Upper lobe of right lung (tissue), 1 donor: Measurements from ENCODE around the gene BTK. TPM values are rescaled to one million over a fixed set of nuclear protein-coding genes. Genes with fewer than 3 reads are reported as not detected.
A peak's percentile ranks its signal among the peaks of the same experiment; 100 is the strongest.

Experiments
- ATAC-seq: fragments of 200-7000 bp; cut with Tn5 transposase; one replicate; pipeline ENCODE4 v1.9.1; 2020; ENCODE audit warnings: mild to moderate bottlenecking, moderate library complexity
- DNase-seq: peaks from one replicate; pipeline ENCODE4 v3.0.0-alpha.2; 2020
- H3K27ac ChIP-seq: fragments of 200-600 bp; one replicate; pipeline ENCODE4 v1.8.0; 2022
- H3K27me3 ChIP-seq: fragments of 200-600 bp; one replicate; pipeline ENCODE4 v1.8.0; 2022; ENCODE audit warnings: mild to moderate bottlenecking
- H3K36me3 ChIP-seq: fragments of 200-600 bp; one replicate; pipeline ENCODE4 v1.8.0; 2022
- H3K4me1 ChIP-seq: fragments of 200-600 bp; one replicate; pipeline ENCODE4 v1.8.0; 2022
- H3K4me3 ChIP-seq: fragments of 200-600 bp; one replicate; pipeline ENCODE4 v1.8.0; 2022; ENCODE audit warnings: mild to moderate bottlenecking
- H3K9me3 ChIP-seq: fragments of 200-600 bp; one replicate; pipeline ENCODE4 v1.8.0; 2022
- intact Hi-C: fragments of 100-400 bp; cut with DNase I; formaldehyde crosslinking; loops from one replicate; pipeline ENCODE4 v1.11.0; 2022
- total RNA-seq: library from RNA; stranded (reverse); fragmentation: NEBNext Ultra II Directional; extraction: Animal tissue kit (Norgen Biotek cat#: 25700); gene quantifications from one replicate; pipeline ENCODE4 v1.2.1, GENCODE V29; 2021
- TF ChIP-seq, protein P1 (sequence below): fragments of 200-600 bp; IDR thresholded peaks from one replicate; pipeline ENCODE4 v1.8.0; 2022; ENCODE audit warnings: antibody characterized with exemption
- donor health status: DM: no; HTN: yes; CAD: no; lungs with severe emphysema.

Gene BTK
- total RNA-seq, 1 donor from 2014 or later: 34.1 TPM

DNA sequence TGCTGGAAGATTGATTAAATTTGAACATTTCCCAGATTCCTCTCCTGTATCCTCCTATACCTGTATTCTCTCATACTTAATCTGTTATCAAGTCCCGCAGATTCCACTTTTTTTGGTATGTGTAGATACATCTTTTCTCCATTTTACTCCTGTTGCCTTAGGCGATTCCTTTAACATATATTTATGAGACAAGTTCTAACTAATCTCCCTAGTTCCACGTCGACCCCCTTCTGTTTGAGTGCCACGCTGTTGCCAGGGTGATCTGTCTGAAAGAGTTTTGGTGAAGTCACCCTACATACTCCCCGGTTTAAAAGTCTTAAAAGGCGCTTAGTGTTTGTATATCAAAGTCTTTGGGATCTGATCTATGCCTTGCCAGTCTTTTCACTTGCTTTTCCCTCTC lies 24.5 kb upstream of the BTK start:
- DNase-seq: no peak
- H3K4me3 ChIP-seq: peak overlapping the region; percentile 71
- peaks cover 4% of the 10 kb centered on the region for H3K4me1 ChIP-seq

DNA sequence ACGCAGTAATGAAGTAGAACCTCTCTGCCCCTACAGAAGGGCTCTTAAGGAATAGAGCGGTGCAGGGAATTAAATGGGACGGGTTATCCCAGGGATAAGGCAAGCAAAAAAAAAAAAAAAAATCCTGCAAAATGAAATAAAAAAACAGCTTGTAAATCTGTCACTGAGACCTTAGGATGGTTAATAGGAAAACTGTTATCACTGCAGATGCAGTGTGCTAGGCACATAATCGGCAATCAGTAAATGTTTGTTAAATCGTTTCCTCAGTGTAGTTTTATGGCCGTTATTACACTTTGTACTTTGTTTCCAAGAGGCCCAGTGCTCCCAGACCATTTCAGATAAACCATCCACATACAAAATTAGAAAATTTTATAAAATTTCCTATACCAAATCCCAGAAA lies 23.1 kb upstream of the BTK start:
- DNase-seq: no peak
- TF ChIP-seq, protein P1, sequence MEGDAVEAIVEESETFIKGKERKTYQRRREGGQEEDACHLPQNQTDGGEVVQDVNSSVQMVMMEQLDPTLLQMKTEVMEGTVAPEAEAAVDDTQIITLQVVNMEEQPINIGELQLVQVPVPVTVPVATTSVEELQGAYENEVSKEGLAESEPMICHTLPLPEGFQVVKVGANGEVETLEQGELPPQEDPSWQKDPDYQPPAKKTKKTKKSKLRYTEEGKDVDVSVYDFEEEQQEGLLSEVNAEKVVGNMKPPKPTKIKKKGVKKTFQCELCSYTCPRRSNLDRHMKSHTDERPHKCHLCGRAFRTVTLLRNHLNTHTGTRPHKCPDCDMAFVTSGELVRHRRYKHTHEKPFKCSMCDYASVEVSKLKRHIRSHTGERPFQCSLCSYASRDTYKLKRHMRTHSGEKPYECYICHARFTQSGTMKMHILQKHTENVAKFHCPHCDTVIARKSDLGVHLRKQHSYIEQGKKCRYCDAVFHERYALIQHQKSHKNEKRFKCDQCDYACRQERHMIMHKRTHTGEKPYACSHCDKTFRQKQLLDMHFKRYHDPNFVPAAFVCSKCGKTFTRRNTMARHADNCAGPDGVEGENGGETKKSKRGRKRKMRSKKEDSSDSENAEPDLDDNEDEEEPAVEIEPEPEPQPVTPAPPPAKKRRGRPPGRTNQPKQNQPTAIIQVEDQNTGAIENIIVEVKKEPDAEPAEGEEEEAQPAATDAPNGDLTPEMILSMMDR: no peak
- H3K4me3 ChIP-seq: peak overlapping the region; percentile 71
- peaks cover 4% of the 10 kb centered on the region for H3K4me1 ChIP-seq
- ATAC-seq: no peak
- intact Hi-C loops: no loop called here
- H3K36me3 ChIP-seq: peaks cover 4% of the 10 kb centered on the region
- peak overlapping the region; percentile 92 for H3K27ac ChIP-seq
- no peaks in the 10 kb centered on the region for H3K9me3 ChIP-seq
- H3K27me3 ChIP-seq: no peaks in the 10 kb centered on the region

More for the DNA sequence above, 24.5 kb upstream of the BTK start:
- Histone ChIP-seq H3K27me3 (no peaks in the 10 kb centered on the region), H3K36me3 (peaks cover 4% of the 10 kb centered on the region), H3K9me3 (no peaks in the 10 kb centered on the region), H3K27ac (no peak overlapping the region)
- TF ChIP-seq, protein P1: no peak
- no peak for ATAC-seq
- intact Hi-C loops: no loop called here

DNA sequence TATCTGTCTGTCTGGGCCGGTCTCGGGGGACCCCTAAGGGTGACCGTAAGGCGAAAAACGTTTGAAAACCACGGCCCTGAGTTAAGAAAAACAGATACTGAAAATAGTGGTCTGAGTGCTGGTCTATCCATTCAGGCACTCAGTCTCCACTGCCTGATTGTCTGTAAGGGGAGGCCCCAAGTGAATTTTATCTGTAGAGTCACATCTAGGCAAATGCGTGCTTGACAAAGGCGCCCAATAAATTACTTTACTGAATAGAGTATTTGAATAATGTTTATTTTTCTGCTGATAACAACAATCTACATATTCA lies 22.5 kb upstream of the BTK start:
- intact Hi-C loops: no loop called here
- DNase-seq (no peak), ATAC-seq (no peak)
- Histone ChIP-seq H3K27ac (peak overlapping the region; percentile 92), H3K9me3 (no peaks in the 10 kb centered on the region), H3K4me1 (peaks cover 4% of the 10 kb centered on the region), H3K36me3 (peaks cover 4% of the 10 kb centered on the region), H3K27me3 (no peaks in the 10 kb centered on the region), H3K4me3 (peak overlapping the region; percentile 71)
- TF ChIP-seq, protein P1: no peak

DNA sequence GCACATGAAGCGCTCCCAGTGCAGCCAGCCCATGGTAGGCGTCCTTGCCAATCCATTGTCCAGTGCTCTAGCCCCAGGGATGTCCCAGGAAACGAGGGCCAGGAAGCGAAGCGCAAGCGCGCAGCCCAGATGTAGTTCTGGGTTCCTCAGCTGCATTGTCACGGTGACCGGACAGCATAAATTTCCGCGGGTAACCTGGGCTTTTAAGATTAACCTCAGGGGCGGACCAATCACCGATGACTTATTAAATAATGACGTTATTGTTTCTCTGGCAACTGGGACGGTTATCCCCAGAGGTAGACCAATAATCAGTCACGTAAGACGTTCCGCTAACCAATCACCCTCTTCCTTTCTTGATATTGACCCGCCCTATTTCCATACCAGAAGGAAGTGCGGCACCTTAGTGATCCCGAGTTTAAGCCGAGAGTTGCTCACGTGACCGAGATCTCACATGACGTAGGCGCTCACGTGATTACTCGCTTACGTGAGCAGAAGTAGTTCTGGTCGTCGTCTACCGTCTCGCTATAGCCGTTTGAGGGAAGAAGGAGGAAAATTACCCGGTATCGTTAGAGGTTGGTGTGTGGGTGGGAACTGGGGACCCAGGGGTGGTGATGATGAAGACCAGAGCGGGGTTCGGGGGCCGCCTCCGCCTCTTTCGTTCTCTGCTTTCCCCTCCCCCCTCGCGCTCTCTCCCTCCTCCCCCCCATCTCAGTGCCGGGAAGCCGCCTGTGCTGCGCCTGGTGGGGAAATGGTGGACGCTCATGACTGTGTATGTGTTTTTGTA lies 21.9 kb upstream of the BTK start, which contains the start of the genes GLA and HNRNPH2:
TSS of gene GLA (minus strand) at position 178 of the 784 bp plus-strand sequence. CDS start at position 156, 22 bp downstream.
TSS of gene HNRNPH2 (plus strand) at position 475 of the 784 bp plus-strand sequence. CDS start 3,767 bp downstream, outside the sequence.
- H3K9me3 ChIP-seq: no peaks in the 10 kb centered on the region
- ATAC-seq (peak; percentile 98), DNase-seq (peak; percentile 88)
- peak within 1 kb of the TSS; percentile 71 for H3K4me3 ChIP-seq
- peak within 1 kb of the TSS; percentile 92 for H3K27ac ChIP-seq
- no peaks in the 10 kb centered on the region for H3K27me3 ChIP-seq
- TF ChIP-seq, protein P1: no peak
- intact Hi-C loops: no loop called here
- peaks cover 4% of the 10 kb centered on the region for H3K36me3 ChIP-seq
- H3K4me1 ChIP-seq: peaks cover 4% of the 10 kb centered on the region

DNA sequence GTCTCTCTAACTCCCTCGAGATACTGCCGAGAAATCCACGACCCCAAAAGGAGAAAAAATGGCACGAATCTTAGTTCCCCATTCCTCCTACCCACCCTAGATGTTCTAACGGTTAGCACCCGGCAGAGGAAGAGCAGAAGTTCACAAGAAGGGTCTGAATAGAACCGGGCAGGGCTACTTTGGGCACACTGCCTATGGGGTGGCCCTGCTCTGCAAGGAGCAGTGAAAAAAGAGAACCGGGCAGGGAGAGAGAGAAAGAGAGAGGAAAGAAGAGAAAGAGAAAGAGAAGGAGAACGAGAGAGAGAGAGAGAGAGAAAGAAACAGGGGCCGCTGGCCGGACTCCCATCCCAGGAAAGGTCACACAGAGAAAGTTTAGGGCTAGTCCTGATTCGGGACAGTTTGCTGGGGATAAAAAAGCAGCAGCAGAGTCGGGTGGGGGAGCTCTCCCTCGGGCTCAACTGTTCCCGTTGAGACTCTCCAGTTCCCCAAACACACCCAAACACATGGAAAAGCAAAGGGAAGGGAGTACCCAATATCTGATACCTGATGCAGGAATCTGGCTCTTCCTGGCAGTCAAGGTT lies 21.3 kb upstream of the BTK start:
- H3K9me3 ChIP-seq: no peaks in the 10 kb centered on the region
- intact Hi-C loops: no loop called here
- DNase-seq: no peak
- H3K36me3 ChIP-seq: peaks cover 3% of the 10 kb centered on the region
- no peaks in the 10 kb centered on the region for H3K27me3 ChIP-seq
- TF ChIP-seq, protein P1: no peak
- peaks cover 4% of the 10 kb centered on the region for H3K4me1 ChIP-seq
- no peak for ATAC-seq
- peak overlapping the region; percentile 71 for H3K4me3 ChIP-seq
- H3K27ac ChIP-seq: peak overlapping the region; percentile 83
